ENCODE data around the gene SLC1A5. TPM values are rescaled to one million over a fixed set of nuclear protein-coding genes. Genes with fewer than 3 reads are reported as not detected.

SLC1A5 gene
- polyA plus RNA-seq, 1 of the 3 experiments (the other 2 are of a cell fraction), result 80.4 TPM

GRCh38 chr19:46730187-46730586 lies 58.2 kb downstream of the SLC1A5 start:
- ChIA-PET CTCF (interaction anchor here (1.3 to 3.8 kb wide), 8 partner anchors 13 to 120 kb away, joined by 3 to 58 read pairs (median 18); partner anchors contain the start of genes DACT3, FKRP and PRKD2), POLR2A (no interaction called here)
- 96% methylated on average over 6 of the region's 9 CpGs for WGBS (ENCODE audit: low lambda C conversion rate)
- Histone ChIP-seq H3K27me3 (ENCODE audit: insufficient read depth) (no peaks in the 10 kb centered on the region), H3K9ac (no peak overlapping the region), H3K79me2 (ENCODE audit: insufficient read depth) (peaks cover 55% of the 10 kb centered on the region), H3K9me3 (no peaks in the 10 kb centered on the region), H4K20me1 (ENCODE audit: insufficient read depth) (peaks cover 69% of the 10 kb centered on the region), H3K27ac (ENCODE audit: low read depth in 2 of 2, low read length in 1 of 2) (peak overlapping the region in 1 of 2 experiments; percentile 62; a peak in 1 of 4 replicates), H3K4me1 (ENCODE audit: control insufficient read depth in 1 of 2, insufficient read depth in 2 of 2, low read depth in 1 of 2, low read length in 1 of 2) (peaks cover 3 to 10% of the 10 kb centered on the region in 2 experiments; a peak in 2 of 4 replicates), H3K9me2 (no peaks in the 10 kb centered on the region), H2AFZ (ENCODE audit: low read depth) (no peak overlapping the region), H3K4me3 (ENCODE audit: low read depth in 2 of 2, low read length in 1 of 2) (no peak overlapping the region), H3K36me3 (replicated peaks in 1 of 2; ENCODE audit: control insufficient read depth in 1 of 2, insufficient read depth in 2 of 2, low read length in 1 of 2) (peaks cover 33 to 83% of the 10 kb centered on the region in 2 experiments), H3K4me2 (no peak overlapping the region), H3F3A (replicated peaks; ENCODE audit: insufficient read depth) (peaks cover 14% of the 10 kb centered on the region)
- no peak for DNase-seq
- no peak for TF ChIP-seq MXI1 (IDR thresholded peaks at IDR 0.05; ENCODE audit: low read depth, low read length)
- TF ChIP-seq REST (IDR thresholded peaks at IDR 0.05; ENCODE audit: low read depth, low read length), result no peak
- no peak for TF ChIP-seq NRF1 (IDR thresholded peaks at IDR 0.05; ENCODE audit: low read depth, low read length)
- no peak for TF ChIP-seq EP300 (IDR thresholded peaks at IDR 0.05; ENCODE audit: borderline replicate concordance in 1 of 2, low read depth in 1 of 2, low read length in 1 of 2)
- no peak for TF ChIP-seq MEF2A (IDR thresholded peaks at IDR 0.05; ENCODE audit: borderline replicate concordance, low read depth)
- TF ChIP-seq PBX3 (IDR thresholded peaks at IDR 0.05), result no peak
- no peak for TF ChIP-seq CHD2 (IDR thresholded peaks at IDR 0.05; ENCODE audit: low read length, partially characterized antibody)
- no peak for TF ChIP-seq GATA2 (CRISPR knock-in tag; IDR thresholded peaks at IDR 0.05)
- TF ChIP-seq FOXM1 (IDR thresholded peaks at IDR 0.05; ENCODE audit: low read depth), result no peak
- no peak for TF ChIP-seq JUND (IDR thresholded peaks at IDR 0.05)
- no peak for TF ChIP-seq USF1 (IDR thresholded peaks at IDR 0.05; ENCODE audit: borderline replicate concordance, low read depth)
- TF ChIP-seq IRF3 (IDR thresholded peaks at IDR 0.05; ENCODE audit: low read depth, low read length), result no peak
- no peak for TF ChIP-seq ZBTB33 (IDR thresholded peaks at IDR 0.05; ENCODE audit: borderline replicate concordance, low read depth)
- TF ChIP-seq SMC3 (IDR thresholded peaks at IDR 0.05; ENCODE audit: low read depth, low read length), result no peak
- TF ChIP-seq GABPA (IDR thresholded peaks at IDR 0.05; ENCODE audit: low read depth), result no peak
- no peak for TF ChIP-seq FOSL2 (IDR thresholded peaks at IDR 0.05; ENCODE audit: borderline replicate concordance, low read depth)
- TF ChIP-seq POLR2AphosphoS5 (IDR thresholded peaks at IDR 0.05; ENCODE audit: low read depth, low read length), result no peak

All from SK-N-SH (cell line).